H9 (cell line): ENCODE results near the gene MICAL3. TPM values are rescaled to one million over a fixed set of nuclear protein-coding genes. Genes with fewer than 3 reads are reported as not detected.

ENCODE experiments used
- DNase-seq: peaks from one replicate; pipeline ENCODE4 v3.0.0-alpha.2; 2017
- H2AFZ ChIP-seq: one replicate; pipeline ENCODE4 v1.6.1; 2013; ENCODE audit warnings: mild to moderate bottlenecking, low read length, control low read depth, moderate library complexity
- H2AK5ac ChIP-seq: 2 replicates; pipeline ENCODE4 v1.6.1; 2013; ENCODE audit warnings: low read length, control low read depth, mixed read lengths; ENCODE audit not compliant: insufficient read length
- H2BK120ac ChIP-seq: one replicate; pipeline ENCODE4 v1.6.1; 2013; ENCODE audit warnings: low read depth, mild to moderate bottlenecking, low read length, control low read depth, inconsistent platforms; ENCODE audit not compliant: poor library complexity, severe bottlenecking
- H2BK12ac ChIP-seq: 2 replicates; pipeline ENCODE4 v1.6.1; 2013; ENCODE audit warnings: low read length, control low read depth, mixed read lengths, low read depth; ENCODE audit not compliant: insufficient read length
- H2BK15ac ChIP-seq: 2 replicates; pipeline ENCODE4 v1.6.1; 2013; ENCODE audit warnings: low read depth, low read length, control low read depth
- H2BK20ac ChIP-seq: one replicate; pipeline ENCODE4 v1.6.1; 2013; ENCODE audit warnings: low read depth, mild to moderate bottlenecking, low read length, control low read depth, inconsistent platforms; ENCODE audit not compliant: poor library complexity, severe bottlenecking
- H2BK5ac ChIP-seq: 2 replicates; pipeline ENCODE4 v1.6.1; 2013; ENCODE audit warnings: low read length, control low read depth, mixed read lengths; ENCODE audit not compliant: insufficient read length
- H3K14ac ChIP-seq: 2 replicates; pipeline ENCODE4 v1.6.1; 2013; ENCODE audit warnings: low read length, control low read depth; ENCODE audit not compliant: insufficient read depth
- H3K18ac ChIP-seq: 2 replicates; pipeline ENCODE4 v1.6.1; 2013; ENCODE audit warnings: low read depth, mild to moderate bottlenecking, mixed read lengths, low read length, control low read depth; ENCODE audit not compliant: insufficient read length
- H3K23ac ChIP-seq: 2 replicates; pipeline ENCODE4 v1.6.1; 2013; ENCODE audit warnings: low read length, control low read depth, mixed read lengths, low read depth; ENCODE audit not compliant: insufficient read length
- H3K23me2 ChIP-seq: 2 replicates; pipeline ENCODE4 v1.6.1; 2013; ENCODE audit warnings: low read depth, mild to moderate bottlenecking, mixed read lengths, low read length, control low read depth; ENCODE audit not compliant: insufficient read length, poor library complexity, severe bottlenecking
- H3K27ac ChIP-seq: 2 replicates; pipeline ENCODE4 v1.5.1; 2013; ENCODE audit warnings: low read length, control low read depth, mixed read lengths, low read depth; ENCODE audit not compliant: insufficient read length
- H3K27me3 ChIP-seq: 2 replicates; pipeline ENCODE4 v1.6.1; 2013; ENCODE audit warnings: low read length, control low read depth, inconsistent platforms; ENCODE audit not compliant: insufficient read depth
- H3K4ac ChIP-seq: 2 replicates; pipeline ENCODE4 v1.6.1; 2013; ENCODE audit warnings: low read depth, mild to moderate bottlenecking, control low read depth, inconsistent platforms, low read length, moderate library complexity
- H3K4me1 ChIP-seq: 2 replicates; pipeline ENCODE4 v1.6.1; 2013; ENCODE audit warnings: low read length, control low read depth, inconsistent platforms; ENCODE audit not compliant: insufficient read depth
- H3K4me2 ChIP-seq: 2 replicates; pipeline ENCODE4 v1.6.1; 2013; ENCODE audit warnings: low read length, control low read depth, mixed read lengths; ENCODE audit not compliant: insufficient read length, insufficient read depth
- H3K56ac ChIP-seq: 2 replicates; pipeline ENCODE4 v1.6.1; 2013; ENCODE audit warnings: low read depth, mild to moderate bottlenecking, mixed read lengths, low read length, control low read depth; ENCODE audit not compliant: insufficient read length
- H3K79me1 ChIP-seq: 2 replicates; pipeline ENCODE4 v1.6.1; 2013; ENCODE audit warnings: low read depth, mild to moderate bottlenecking, moderate library complexity, low read length, control low read depth, inconsistent platforms; ENCODE audit not compliant: insufficient read depth, poor library complexity, severe bottlenecking
- H3K79me2 ChIP-seq: 2 replicates; pipeline ENCODE4 v1.6.1; 2013; ENCODE audit warnings: low read length, control low read depth, inconsistent platforms; ENCODE audit not compliant: insufficient read depth
- H3K9ac ChIP-seq: 2 replicates; pipeline ENCODE4 v1.6.1; 2013; ENCODE audit warnings: low read length, control low read depth, mixed read lengths; ENCODE audit not compliant: insufficient read length; ENCODE audit errors: extremely low read depth
- H3K9me3 ChIP-seq: one replicate; pipeline ENCODE4 v1.6.1; 2013; ENCODE audit warnings: low read depth, low read length, inconsistent platforms; ENCODE audit not compliant: control insufficient read depth
- H3T11ph ChIP-seq: one replicate; pipeline ENCODE4 v1.6.1; 2013; ENCODE audit warnings: mild to moderate bottlenecking, low read length, control low read depth, inconsistent platforms
- H4K20me1 ChIP-seq: one replicate; pipeline ENCODE4 v1.6.1; 2013; ENCODE audit not compliant: control insufficient read depth, insufficient read length, insufficient read depth
- H4K5ac ChIP-seq: 2 replicates; pipeline ENCODE4 v1.6.1; 2013; ENCODE audit warnings: low read depth, mild to moderate bottlenecking, mixed read lengths, low read length, control low read depth; ENCODE audit not compliant: insufficient read length
- H4K8ac ChIP-seq: replicated peaks from 2 replicates; pipeline ENCODE4 v1.6.1; 2013; ENCODE audit warnings: low read length, control low read depth, mixed read lengths, low read depth; ENCODE audit not compliant: insufficient read length
- H4K91ac ChIP-seq: 2 replicates; pipeline ENCODE4 v1.6.1; 2013; ENCODE audit warnings: low read depth, mild to moderate bottlenecking, moderate library complexity, mixed read lengths, low read length, control low read depth; ENCODE audit not compliant: insufficient read length
- H3K27ac Mint-ChIP-seq, 3 experiments: 2 replicates in 2 of 3; 3 replicates in 1 of 3; pipeline ENCODE4 v1.8.0; 2020 to 2021; ENCODE audit warnings: mixed read lengths in 3 of 3, mild to moderate bottlenecking in 1 of 3, moderate library complexity in 1 of 3
- H3K27me3 Mint-ChIP-seq: 2 replicates; pipeline ENCODE4 v1.8.0; 2021; ENCODE audit warnings: low read depth, mild to moderate bottlenecking, moderate library complexity, mixed read lengths
- H3K36me3 Mint-ChIP-seq, 3 experiments: 2 replicates in 2 of 3; 3 replicates in 1 of 3; pipeline ENCODE4 v1.8.0; 2020 to 2021; ENCODE audit warnings: low read depth in 3 of 3, mixed read lengths in 3 of 3; ENCODE audit not compliant: insufficient read depth in 1 of 3
- H3K4me1 Mint-ChIP-seq, 2 experiments: 2 replicates each; pipeline ENCODE4 v1.8.0; 2020; ENCODE audit warnings: mixed read lengths in 2 of 2
- H3K4me3 Mint-ChIP-seq, 2 experiments: 2 replicates in 1 of 2; 3 replicates in 1 of 2; pipeline ENCODE4 v1.8.0; 2020 to 2021; ENCODE audit warnings: mild to moderate bottlenecking in 2 of 2, mixed read lengths in 2 of 2, moderate library complexity in 1 of 2
- H3K9me3 Mint-ChIP-seq, 2 experiments: 2 replicates in 1 of 2; 3 replicates in 1 of 2; pipeline ENCODE4 v1.8.0; 2020; ENCODE audit warnings: mild to moderate bottlenecking in 2 of 2, mixed read lengths in 2 of 2, moderate library complexity in 1 of 2
- WGBS: extraction: QIAGEN DNeasy Blood & Tissue Kit; methylation state at CpG from one replicate; pipeline ENCODE4 v1.1.7; 2013; ENCODE audit warnings: missing lambda C conversion rate, low lambda C conversion rate, mixed read lengths; ENCODE audit not compliant: insufficient read length; ENCODE audit errors: extremely low coverage; 5-methylcytosine and 5-hydroxymethylcytosine counted together
- total RNA-seq: library from RNA; stranded (reverse); gene quantifications from 2 replicates; pipeline ENCODE4 v1.2.1, GENCODE V29; 2021
- TF ChIP-seq, protein P1 (sequence below): fragments of 200-600 bp; sonication (generic); conservative IDR thresholded peaks from 3 replicates; pipeline ENCODE4 v1.8.0; 2021; ENCODE audit warnings: antibody characterized with exemption, mild to moderate bottlenecking

Gene MICAL3
- total RNA-seq, 1 experiment from 2014 or later, result 50.2 TPM

DNA sequence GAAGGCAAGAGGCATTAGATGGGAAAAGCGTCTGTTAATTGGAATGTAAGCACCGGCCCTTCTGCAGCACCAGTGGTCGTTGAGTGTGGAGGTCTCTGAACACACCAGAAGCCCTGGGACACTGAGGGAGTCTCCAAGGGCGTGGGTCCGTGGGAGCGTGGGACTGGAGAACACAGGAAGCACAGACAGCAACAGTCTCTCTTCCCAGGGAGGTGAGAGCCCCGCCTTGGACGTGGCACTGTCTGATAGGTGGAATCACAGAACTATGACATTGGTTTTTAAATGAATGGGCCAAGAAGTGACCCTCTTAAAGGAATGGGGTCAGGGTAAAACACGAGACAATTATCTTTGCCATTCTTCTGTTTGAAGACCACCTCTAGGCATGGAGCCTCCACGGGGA, 221.9 kb downstream of the MICAL3 start:
- Histone ChIP-seq H3K79me2 (no peaks in the 10 kb centered on the region), H3K4ac (no peak overlapping the region), H2BK120ac (no peak overlapping the region), H3K56ac (no peak overlapping the region), H3K23me2 (no peaks in the 10 kb centered on the region), H2AFZ (no peak overlapping the region), H3K4me1 (no peaks in the 10 kb centered on the region), H3K4me2 (no peak overlapping the region), H4K5ac (no peak overlapping the region), H3K79me1 (no peaks in the 10 kb centered on the region), H3K14ac (no peak overlapping the region), H4K91ac (no peak overlapping the region), H3T11ph (no peak overlapping the region), H3K18ac (no peak overlapping the region), H2AK5ac (no peak overlapping the region), H4K20me1 (no peaks in the 10 kb centered on the region), H3K23ac (no peak overlapping the region), H2BK20ac (no peak overlapping the region), H3K27ac (no peak overlapping the region), H3K9me3 (no peaks in the 10 kb centered on the region), H3K27me3 (no peaks in the 10 kb centered on the region), H3K9ac (no peak overlapping the region), H4K8ac (no peak overlapping the region), H2BK15ac (no peak overlapping the region), H2BK5ac (no peak overlapping the region), H2BK12ac (no peak overlapping the region)
- TF ChIP-seq, protein P1, sequence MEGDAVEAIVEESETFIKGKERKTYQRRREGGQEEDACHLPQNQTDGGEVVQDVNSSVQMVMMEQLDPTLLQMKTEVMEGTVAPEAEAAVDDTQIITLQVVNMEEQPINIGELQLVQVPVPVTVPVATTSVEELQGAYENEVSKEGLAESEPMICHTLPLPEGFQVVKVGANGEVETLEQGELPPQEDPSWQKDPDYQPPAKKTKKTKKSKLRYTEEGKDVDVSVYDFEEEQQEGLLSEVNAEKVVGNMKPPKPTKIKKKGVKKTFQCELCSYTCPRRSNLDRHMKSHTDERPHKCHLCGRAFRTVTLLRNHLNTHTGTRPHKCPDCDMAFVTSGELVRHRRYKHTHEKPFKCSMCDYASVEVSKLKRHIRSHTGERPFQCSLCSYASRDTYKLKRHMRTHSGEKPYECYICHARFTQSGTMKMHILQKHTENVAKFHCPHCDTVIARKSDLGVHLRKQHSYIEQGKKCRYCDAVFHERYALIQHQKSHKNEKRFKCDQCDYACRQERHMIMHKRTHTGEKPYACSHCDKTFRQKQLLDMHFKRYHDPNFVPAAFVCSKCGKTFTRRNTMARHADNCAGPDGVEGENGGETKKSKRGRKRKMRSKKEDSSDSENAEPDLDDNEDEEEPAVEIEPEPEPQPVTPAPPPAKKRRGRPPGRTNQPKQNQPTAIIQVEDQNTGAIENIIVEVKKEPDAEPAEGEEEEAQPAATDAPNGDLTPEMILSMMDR, result no peak
- no peak overlapping the region for H3K27ac Mint-ChIP-seq
- H3K4me3 Mint-ChIP-seq, result no peak overlapping the region
- H3K36me3 Mint-ChIP-seq, result peaks cover 3 to 16% (median 16%) of the 10 kb centered on the region in 3 experiments; a peak in 6 of 7 replicates
- H3K27me3 Mint-ChIP-seq, result no peaks in the 10 kb centered on the region
- DNase-seq, result no peak
- H3K4me1 Mint-ChIP-seq, result peaks cover 5 to 11% of the 10 kb centered on the region in 2 experiments; a peak in 3 of 4 replicates
- H3K9me3 Mint-ChIP-seq, result no peaks in the 10 kb centered on the region
- no CpG with 5 or more reads among the region's 10 CpGs for WGBS
